Measurements from ENCODE around the gene CKB. TPM values are rescaled to one million over a fixed set of nuclear protein-coding genes. Genes with fewer than 3 reads are reported as not detected.

The CKB gene
- polyA plus RNA-seq, 3 donors = 0.76 to 12.5 (median 2.7) TPM

GRCh38 chr14:103523575-103523954 is 935 bp upstream of the CKB start:
- Histone ChIP-seq H3K27me3 (ENCODE audit: control insufficient read depth in 2 of 2, insufficient read depth in 2 of 2, low read length in 2 of 2) (peaks cover 20 to 41% of the 10 kb centered on the region in 2 donors), H2AFZ (ENCODE audit: insufficient read depth, low read depth, low read length, poor library complexity, severe bottlenecking) (no peak overlapping the region), H3K36me3 (replicated peaks in 1 of 2; ENCODE audit: control insufficient read depth in 1 of 2, insufficient read depth in 2 of 2, low read length in 2 of 2) (no peaks in the 10 kb centered on the region), H3K27ac (ENCODE audit: low read depth in 1 of 2, low read length in 2 of 2) (no peak overlapping the region), H4K20me1 (ENCODE audit: insufficient read depth, low read length) (peaks cover 11% of the 10 kb centered on the region), H3K9me3 (replicated peaks in 1 of 2; ENCODE audit: control insufficient read depth in 1 of 2, insufficient read depth in 1 of 2, low read length in 2 of 2) (peaks cover 6 to 9% of the 10 kb centered on the region in 2 donors), H3K9ac (ENCODE audit: insufficient read depth, low read length, poor library complexity, severe bottlenecking) (no peak overlapping the region), H3K4me1 (ENCODE audit: control insufficient read depth in 1 of 2, insufficient read depth in 2 of 2, low read length in 2 of 2) (peaks cover 43 to 68% of the 10 kb centered on the region in 2 donors), H3K79me2 (ENCODE audit: insufficient read depth, low read length) (no peaks in the 10 kb centered on the region), H3K4me2 (replicated peaks; ENCODE audit: extremely low read depth, low read length, poor library complexity, severe bottlenecking) (no peak overlapping the region), H3K4me3 (replicated peaks in 1 of 3; ENCODE audit: low read depth in 2 of 3, low read length in 3 of 3) (no peak overlapping the region)
- DNase-seq = no peak
- Mint-ChIP-seq H3K27me3 (ENCODE audit: low read depth in 3 of 3) (peaks cover 43 to 56% (median 45%) of the 10 kb centered on the region in 3 donors), H3K4me3 (peak overlapping the region in 1 of 2 donors; percentile 80), H3K4me1 (peaks cover 44% of the 10 kb centered on the region), H3K36me3 (peaks cover 0 to 9% of the 10 kb centered on the region in 2 donors), H3K9me3 (peaks cover 0 to 16% (median 6%) of the 10 kb centered on the region in 7 donors), H3K27ac (peak overlapping the region in 1 of 7 donors; percentile 12)
- no peak for TF ChIP-seq CTCF (IDR thresholded peaks at IDR 0.05)
- intact Hi-C loops (cut with micrococcal nuclease) = loop anchor here in 1 of 2 donors (5.0 to 10.0 kb wide), 2 partner anchors 39 to 189 kb away; partner anchors contain the start of genes BAG5, COA8 and EIF5
- 77% methylated on average over 5 of the region's 10 CpGs for WGBS (ENCODE audit: insufficient coverage)

- Mint-ChIP-seq H3K36me3 (peaks cover 0 to 9% of the 10 kb centered on the region in 2 donors), H3K27me3 (ENCODE audit: low read depth in 3 of 3) (peaks cover 41 to 55% (median 45%) of the 10 kb centered on the region in 3 donors), H3K4me3 (peak overlapping the region; percentile 75 to 83), H3K9me3 (peaks cover 0 to 16% (median 6%) of the 10 kb centered on the region in 7 donors), H3K4me1 (peaks cover 29% of the 10 kb centered on the region), H3K27ac (no peak overlapping the region)
- peak overlapping the region; percentile 72 for H2AFZ ChIP-seq (ENCODE audit: insufficient read depth, low read depth, low read length, poor library complexity, severe bottlenecking)
- no peaks in the 10 kb centered on the region for H3K36me3 ChIP-seq (replicated peaks in 1 of 2; ENCODE audit: control insufficient read depth in 1 of 2, insufficient read depth in 2 of 2, low read length in 2 of 2)
- no peak for TF ChIP-seq CTCF (IDR thresholded peaks at IDR 0.05)
- WGBS (ENCODE audit: insufficient coverage) = under 1% methylated on average over 74 of the region's 74 CpGs
- no peaks in the 10 kb centered on the region for H3K79me2 ChIP-seq (ENCODE audit: insufficient read depth, low read length)
- H3K27me3 ChIP-seq (ENCODE audit: control insufficient read depth in 2 of 2, insufficient read depth in 2 of 2, low read length in 2 of 2) = peaks cover 20 to 41% of the 10 kb centered on the region in 2 donors
- H3K9me3 ChIP-seq (replicated peaks in 1 of 2; ENCODE audit: control insufficient read depth in 1 of 2, insufficient read depth in 1 of 2, low read length in 2 of 2) = peaks cover 6 to 9% of the 10 kb centered on the region in 2 donors
- no peak for DNase-seq
- peak overlapping the region; percentile 17 to 69 (median 32) for H3K4me3 ChIP-seq (replicated peaks in 1 of 3; ENCODE audit: low read depth in 2 of 3, low read length in 3 of 3)
- no peak overlapping the region for H3K9ac ChIP-seq (ENCODE audit: insufficient read depth, low read length, poor library complexity, severe bottlenecking)
- peaks cover 18% of the 10 kb centered on the region for H4K20me1 ChIP-seq (ENCODE audit: insufficient read depth, low read length)
- intact Hi-C loops (cut with micrococcal nuclease) = loop anchor here in 1 of 2 donors (5.0 to 10.0 kb wide), 2 partner anchors 40 to 187 kb away; partner anchors contain the start of genes BAG5, COA8 and EIF5
- no peak overlapping the region for H3K27ac ChIP-seq (ENCODE audit: low read depth in 1 of 2, low read length in 2 of 2)
- peaks cover 28 to 53% of the 10 kb centered on the region in 2 donors for H3K4me1 ChIP-seq (ENCODE audit: control insufficient read depth in 1 of 2, insufficient read depth in 2 of 2, low read length in 2 of 2)
- peak overlapping the region; percentile 78 for H3K4me2 ChIP-seq (replicated peaks; ENCODE audit: extremely low read depth, low read length, poor library complexity, severe bottlenecking)
Observed at GRCh38 chr14:103521951-103522563, 573 bp downstream of the CKB start.
